Activated effector memory CD4-positive, alpha-beta T cell treated with anti-CD3 and anti-CD28 coated beads, Interleukin-2, amount 50 U/mL, for 16 hours (primary cell): ENCODE data around the gene EIF3F.
"Not testable (repeated sequence)": the region's sequence is repeated elsewhere in the genome, so short reads cannot be mapped to it uniquely, and the experiment has no call there.

ENCODE experiments used
- DNase-seq: peaks from one replicate; pipeline ENCODE4 v3.0.0-alpha.2; 2020

The EIF3F gene, protein sequence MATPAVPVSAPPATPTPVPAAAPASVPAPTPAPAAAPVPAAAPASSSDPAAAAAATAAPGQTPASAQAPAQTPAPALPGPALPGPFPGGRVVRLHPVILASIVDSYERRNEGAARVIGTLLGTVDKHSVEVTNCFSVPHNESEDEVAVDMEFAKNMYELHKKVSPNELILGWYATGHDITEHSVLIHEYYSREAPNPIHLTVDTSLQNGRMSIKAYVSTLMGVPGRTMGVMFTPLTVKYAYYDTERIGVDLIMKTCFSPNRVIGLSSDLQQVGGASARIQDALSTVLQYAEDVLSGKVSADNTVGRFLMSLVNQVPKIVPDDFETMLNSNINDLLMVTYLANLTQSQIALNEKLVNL

DNA sequence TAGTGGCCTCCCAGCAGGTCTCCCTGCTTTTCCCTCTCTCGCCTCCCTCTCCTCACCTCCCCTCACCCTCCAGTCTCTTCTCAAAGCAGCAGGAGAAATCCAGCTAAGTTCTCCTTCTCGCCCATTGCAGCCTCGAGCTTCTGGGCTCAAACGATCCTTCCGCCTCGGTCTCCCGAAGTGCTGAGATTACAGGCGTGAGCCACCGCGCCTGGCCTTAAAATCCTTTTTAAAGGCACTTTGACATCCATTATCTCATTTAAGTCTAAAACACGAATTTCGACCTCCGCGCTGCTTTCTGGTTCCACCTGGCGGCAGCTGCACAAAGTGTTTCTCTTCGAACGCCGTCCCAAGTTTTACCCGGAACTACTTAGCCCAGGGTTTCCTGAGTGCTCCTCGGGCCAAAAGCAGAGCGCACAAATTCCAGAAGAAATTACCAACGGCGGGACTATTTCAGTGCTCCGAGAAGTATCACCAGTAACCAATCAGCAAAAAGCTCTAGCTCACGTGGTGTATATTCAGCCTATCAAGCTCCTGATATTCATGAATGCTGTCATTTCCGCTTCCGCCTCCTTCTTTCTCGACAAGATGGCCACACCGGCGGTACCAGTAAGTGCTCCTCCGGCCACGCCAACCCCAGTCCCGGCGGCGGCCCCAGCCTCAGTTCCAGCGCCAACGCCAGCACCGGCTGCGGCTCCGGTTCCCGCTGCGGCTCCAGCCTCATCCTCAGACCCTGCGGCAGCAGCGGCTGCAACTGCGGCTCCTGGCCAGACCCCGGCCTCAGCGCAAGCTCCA lies at the start of gene EIF3F:
TSS of gene EIF3F (plus strand) at position 570 of the 792 bp plus-strand sequence. CDS start at position 586, 16 bp downstream.
- DNase-seq = peak; percentile 95

DNA sequence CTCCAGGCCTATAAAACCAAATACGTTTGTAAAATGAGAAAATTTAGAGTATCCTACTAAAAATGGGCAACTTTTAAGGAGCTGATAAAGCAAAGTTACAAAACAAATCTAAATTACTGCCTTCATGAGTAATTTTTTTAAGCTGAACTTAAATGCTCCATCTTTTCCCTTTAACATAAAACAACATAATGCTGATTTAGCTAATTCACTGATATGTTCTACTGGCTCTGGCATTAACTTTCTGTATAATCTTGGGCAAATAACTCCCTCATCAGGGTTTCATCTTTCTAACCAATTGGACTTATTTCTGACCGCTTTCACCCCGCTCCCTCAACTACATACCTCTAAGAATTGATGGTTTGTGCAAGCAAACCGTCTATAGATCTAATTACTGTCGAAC lies 46.0 kb upstream of the EIF3F start:
- no peak for DNase-seq

DNA sequence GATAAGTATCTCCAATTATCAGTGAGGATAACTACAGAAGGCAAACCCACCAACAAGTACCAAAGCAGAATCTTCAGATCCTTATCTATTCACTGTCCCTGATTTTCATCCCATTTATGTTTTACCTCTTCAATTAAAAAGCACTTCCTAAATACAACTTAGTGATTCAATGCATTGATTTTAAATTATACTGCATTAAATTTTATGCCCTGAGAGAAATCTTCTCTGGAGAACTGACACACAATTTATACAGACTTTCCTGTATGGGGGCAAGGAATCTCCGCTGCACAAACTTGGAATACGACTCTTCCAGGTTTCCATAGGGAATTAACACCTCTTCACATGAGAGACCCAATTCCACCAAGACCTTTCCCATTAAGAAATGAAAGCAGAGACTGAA lies 45.5 kb upstream of the EIF3F start, which contains the start of gene OR10A3:
TSS of gene OR10A3 (minus strand) at position 101 of the 400 bp plus-strand sequence. CDS start 2,188 bp downstream, outside the sequence.
- DNase-seq = no peak

DNA sequence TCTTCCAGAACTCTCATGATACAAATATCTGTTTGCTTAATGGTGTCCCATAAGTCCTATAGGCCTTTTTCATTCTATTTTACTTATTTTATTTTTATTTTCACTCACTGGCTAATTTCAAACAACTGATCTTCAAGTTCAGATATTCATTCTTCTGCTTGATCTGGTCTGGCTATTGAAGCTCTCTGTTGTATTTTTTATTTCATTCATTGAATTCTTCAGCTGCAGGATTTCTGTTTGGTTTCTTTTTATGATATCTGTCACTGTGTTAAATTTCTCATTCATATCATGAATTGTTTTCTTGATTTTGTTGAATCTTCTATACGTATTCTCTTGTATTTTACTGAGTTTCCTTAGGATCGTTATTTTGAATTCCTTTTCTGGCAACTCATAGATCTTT lies 43.0 kb upstream of the EIF3F start:
- DNase-seq = no peak

DNA sequence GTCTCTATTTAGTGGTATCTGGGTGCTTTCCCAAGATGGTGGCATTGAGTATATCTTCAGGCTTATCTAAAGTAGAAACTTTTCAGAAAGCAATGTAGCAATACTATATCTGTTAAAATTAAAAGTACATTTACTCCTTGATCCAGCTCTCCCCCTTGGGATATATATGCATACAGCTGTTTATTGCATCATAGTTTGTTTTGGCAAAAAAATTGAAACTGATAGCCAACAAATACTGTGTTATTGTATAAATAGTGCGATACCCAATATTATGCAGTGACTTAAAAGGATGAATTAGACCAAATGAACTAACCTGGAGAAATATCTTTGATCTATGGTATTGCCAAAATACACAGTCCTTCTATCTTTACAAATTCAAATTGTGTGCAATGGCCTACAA lies 37.2 kb upstream of the EIF3F start:
- no peak for DNase-seq

DNA sequence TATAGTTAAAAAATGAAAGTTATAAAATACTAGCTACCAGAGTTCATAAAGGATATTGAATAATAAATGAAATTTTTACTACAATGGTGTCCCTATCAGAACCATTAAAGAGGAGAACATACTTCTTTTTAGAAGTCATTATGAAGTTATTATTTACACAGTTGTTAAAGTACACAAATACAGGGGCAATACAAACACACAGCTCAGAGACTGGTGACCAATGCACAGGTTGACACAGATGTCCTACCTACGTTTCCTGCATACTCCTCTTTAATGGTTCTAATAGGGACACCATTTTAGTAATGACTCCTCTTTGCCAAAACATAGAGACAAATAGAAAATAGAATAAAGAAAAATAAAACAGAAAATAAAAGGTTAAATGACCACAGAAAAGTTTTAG lies 31.9 kb upstream of the EIF3F start:
- DNase-seq = no peak

DNA sequence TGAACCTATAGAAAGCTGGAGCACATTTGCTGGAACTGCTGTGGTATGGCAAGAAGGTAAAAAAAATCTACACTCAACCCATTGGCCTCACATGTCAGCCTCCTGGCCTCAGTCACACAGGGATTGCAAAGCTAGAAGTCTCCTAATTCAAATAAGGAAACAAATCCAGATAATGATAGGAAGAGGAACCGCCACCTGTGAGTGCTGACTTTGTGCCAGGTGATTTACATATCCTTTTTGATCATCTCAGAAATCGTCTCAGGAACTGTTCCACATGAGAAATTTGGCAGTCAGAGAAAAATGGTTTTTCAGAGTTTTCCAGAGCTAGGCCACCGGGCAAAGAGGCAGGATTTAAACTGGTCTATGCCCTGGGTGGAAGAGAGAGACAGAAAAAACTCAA lies 22.9 kb upstream of the EIF3F start:
- DNase-seq = no peak

DNA sequence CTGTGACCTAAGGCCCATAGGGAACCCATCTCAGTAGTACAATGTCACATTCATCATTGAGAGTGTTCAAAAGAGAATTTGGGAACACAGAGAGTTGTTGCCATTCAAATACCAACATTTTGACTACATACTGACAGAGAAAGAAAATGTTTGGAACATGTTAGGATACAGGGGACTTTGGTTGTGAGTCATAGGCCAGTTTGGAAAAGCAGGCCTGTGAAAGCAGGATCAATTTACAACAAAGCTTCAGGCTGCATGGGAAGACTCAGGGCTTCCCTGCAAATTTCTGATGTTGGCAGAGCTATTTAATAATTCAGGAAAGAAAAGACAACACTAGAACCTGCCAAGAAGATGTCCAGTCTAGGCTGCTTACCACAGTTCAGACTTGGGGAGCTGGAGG lies 22.3 kb upstream of the EIF3F start:
- DNase-seq = no peak

DNA sequence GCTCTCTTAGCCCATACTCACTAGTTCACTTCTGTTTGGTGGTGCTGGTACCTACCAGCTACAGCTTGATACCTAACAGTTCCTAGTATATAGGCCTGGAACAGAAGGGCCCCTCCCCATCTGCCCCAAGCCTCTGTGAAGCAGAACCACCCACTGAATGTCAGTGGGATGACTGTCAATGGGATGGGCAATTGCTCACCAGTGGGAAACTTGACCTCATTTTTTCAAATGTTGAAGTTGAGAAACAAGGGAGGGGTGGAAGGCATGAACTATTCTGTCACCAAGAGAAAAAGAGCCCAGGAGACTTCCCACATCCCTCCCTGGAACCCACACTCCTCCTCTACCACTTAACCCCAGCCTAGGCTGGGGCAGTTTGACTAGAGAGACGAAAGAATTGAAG lies 21.8 kb upstream of the EIF3F start, which contains the start of gene NLRP10:
TSS of gene NLRP10 (minus strand) at position 62 of the 400 bp plus-strand sequence. CDS start 1,952 bp downstream, outside the sequence.
- no peak for DNase-seq

DNA sequence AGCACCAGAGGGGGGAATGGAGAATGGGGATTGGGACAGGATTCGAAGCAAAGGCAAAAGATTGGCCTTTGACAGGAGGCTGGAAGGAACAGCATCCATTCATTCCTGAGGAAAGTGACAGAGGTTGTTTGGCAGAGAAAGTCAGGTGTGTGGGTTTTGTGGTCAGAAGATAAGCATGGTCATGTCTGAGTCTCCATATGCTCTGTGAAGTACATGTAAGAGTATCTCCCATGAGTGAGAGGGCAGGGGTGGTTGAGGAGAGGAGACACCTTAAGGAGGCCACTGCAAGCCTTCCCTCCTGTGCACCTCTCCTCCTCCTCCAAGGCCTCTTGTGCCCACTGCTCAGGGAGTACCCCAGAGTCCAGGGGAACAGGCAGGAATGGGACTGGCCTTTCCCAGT lies 20.0 kb upstream of the EIF3F start:
- no peak for DNase-seq

DNA sequence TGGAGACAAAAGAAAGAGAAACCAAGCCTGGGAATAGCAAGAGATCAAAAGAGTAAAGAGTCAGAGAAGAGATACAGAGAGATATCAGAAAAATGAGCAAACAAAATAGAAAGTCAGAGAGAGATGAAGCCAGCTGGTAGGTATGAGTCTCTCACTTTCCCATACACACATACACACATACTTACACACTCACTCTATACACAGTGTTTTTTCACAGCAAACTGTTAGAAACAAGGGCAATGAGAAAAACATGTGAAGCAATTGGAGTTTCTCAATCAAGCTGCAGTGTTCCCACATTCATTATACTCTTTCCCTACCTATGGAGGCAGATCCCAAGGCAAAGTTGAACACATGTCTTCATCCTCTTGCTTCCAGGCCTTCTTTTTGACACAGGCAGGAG lies 19.3 kb upstream of the EIF3F start:
- DNase-seq = no peak

DNA sequence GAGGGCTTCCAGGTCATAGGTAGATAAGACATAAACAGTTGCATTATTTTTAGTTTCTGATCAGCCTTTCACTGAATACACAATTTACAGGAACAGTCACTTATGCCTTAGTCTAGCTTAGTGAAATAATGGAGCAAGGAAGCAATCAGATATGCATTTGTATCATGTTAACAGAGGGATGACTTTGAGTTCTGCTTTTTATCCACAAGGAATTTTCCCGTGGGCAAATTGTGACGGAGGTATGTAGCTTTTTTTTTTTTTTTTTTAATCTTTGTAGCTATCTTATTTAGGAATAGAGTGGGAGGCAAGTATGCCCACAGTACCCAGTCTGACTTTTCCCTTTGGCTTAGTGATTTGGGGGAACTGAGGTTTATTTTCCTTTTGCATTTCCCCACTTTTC lies 18.5 kb upstream of the EIF3F start:
- DNase-seq = no peak

DNA sequence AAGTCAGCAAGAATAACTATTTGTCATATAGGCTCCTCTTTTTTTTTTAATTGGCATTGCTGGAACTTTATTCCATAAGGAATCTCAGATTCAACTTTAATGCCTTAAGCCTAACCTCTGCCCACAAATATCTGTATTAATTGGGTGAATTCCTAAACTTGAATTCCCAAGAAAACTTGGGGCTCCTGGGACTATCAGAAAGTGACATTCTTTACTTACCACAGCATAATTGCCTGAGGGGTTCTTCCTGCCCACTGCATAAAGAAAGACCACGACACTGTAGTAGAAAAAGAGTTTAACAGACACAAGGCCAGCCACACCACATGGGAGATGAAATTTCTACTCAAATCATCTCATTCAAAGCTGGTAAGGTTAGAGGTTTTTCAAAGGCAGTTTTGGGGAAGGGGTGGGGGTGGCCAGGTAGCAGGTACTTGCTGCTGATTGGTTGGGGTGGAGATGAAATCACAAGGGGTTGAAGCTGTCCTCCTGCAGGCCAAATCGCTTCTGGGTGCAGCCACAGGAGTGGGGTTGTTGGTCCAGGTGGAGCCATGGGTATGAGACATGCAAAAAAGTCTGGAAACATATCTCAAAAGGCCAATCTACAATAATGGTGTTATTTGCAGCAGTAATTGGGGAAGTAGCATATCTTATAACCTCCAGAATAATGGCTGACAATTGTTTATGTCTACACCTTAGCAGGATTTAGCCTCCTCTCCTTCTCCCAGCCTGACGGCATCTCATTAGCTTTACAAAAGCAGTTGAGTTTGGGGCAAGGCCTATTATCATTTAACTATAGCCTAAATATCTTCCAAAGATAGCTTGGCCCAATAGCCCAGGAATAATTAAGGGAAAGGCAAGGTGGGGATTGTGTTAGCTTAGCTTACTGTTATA lies 17.1 kb upstream of the EIF3F start:
- DNase-seq = no peak

DNA sequence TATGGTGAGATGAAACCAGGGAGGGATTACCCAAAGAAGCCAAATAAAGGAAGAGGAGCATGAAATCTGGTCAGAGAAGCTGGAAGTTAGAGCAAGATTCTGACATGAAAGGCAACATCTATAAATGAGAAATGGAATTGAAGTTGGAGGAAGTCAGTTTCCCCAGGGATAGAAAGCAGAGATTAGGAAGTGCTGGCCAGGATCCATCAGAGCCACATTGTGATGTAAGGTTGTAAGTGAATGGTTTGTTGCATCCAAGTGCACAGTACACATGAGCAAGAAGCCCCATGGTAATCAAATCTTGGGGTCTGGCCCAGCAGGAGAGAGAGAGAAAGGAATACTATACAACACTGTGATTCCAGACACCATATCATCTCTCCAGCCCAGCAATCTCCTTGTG lies 15.3 kb upstream of the EIF3F start:
- no peak for DNase-seq

DNA sequence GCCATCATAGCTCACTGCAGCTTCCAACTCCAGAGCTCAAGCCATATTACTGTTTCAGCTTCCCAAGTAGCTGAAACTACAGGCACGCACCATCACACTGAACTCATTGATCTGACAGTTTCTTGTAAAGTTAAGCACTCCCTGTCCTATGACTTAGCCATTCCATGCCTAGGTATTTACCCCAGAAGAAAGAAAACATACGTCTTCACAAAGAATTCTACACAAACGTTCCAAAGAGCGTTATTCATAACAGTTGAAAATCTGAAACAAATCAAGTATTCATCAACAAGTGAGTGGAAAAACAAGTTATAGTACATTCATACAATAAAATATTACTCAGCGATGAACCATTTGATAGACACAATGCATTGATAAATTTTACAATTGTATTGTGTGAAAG lies 14.1 kb upstream of the EIF3F start:
- DNase-seq = no peak

DNA sequence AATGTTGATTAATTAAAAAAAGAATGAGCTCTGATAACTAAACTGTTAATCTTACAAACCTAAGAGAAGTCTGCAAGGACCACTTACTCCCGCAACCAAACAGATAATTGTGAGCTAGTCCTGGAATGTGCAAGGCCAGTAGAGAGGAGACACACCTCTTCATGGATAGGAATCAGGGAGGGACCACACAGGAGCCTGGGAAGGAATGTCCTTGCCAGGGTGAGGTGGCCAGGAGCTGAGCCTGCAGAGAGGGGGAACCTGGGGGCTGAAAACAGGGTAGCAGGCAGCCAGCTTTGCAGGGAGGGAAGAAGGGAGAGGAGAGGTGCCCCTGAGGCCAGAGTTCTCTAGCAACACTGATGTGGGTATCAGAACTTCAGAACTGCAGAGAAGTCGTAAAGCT lies 12.5 kb upstream of the EIF3F start:
- DNase-seq = no peak

DNA sequence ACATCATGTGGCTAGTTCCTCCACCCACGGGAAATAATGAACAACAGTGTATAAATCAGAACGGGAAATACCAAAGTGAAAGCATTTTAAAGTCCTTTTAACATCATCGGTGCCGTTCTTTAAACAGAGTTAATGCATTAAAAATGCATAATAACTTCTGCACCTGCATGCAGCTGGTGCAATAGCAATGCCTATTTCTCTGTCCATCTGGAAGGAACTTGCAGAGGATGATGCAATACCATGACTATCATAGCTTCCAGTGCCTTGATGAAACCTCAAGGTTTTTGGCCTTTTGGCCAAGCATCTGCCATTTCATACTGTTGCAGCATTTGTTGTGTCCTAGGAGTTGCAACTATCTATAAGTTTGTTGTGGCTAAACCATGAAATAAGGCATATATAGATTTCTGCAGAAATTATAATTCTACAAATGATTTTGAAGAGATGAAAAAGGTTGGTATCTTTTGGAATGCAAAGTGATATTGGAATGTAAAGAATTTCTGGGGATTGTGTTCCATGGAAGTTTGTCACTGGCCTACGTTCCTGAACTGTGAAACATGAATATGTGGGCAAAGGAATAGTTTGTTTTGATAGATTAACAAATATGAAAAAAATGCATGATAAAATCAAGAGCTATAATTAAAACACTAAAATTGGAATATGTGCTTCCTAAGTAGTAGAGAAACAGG lies 9.8 kb upstream of the EIF3F start:
- DNase-seq = no peak

DNA sequence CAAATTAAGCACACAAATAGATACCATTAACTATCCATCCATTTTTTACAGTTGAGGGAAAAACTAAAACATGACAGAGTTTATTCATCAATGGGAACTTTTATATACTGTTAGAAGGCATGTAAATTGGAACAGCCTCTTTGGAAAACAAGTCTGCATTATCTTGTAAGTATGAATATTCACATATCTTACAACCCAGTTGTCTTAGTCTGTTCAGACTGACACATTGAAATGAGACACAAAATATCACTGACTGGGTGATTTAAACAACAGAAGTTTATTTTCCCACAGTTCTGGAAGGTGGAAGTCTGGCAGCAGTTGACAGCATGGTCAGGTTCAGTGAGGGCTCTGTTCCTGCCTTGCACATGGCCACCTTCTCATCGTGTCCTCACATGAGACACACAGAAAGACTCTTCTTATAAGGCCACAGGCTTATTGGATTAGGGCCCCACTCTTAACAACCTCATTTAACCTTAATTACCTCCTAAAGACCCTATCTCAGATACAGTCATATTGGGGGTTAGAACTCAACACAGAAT lies 5.4 kb upstream of the EIF3F start:
- DNase-seq = no peak

DNA sequence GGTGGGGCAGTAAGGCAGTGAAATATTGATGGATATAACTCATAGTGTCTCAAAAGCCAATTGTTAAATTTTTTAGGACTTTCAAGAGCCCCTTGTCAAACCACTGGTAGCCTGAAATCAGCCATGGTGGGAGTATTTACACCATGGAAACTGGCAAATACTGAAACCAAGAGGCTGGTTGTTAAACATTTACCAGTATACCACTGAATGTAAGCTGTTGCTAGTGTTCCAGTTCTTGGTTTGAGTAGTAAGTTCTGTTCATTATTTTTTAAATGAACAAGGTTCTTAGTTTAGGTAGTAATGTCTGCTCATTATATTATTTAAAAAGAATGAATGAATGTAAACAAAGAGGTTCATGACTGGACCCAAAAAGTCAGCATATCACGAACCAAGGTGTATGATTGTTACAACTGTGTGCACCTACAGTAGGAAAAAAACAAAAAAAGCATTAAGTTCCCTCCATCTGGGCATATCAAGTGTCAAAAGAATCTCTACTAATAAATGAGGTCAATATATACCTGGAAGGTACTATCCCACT lies 4.5 kb upstream of the EIF3F start:
- DNase-seq = no peak

DNA sequence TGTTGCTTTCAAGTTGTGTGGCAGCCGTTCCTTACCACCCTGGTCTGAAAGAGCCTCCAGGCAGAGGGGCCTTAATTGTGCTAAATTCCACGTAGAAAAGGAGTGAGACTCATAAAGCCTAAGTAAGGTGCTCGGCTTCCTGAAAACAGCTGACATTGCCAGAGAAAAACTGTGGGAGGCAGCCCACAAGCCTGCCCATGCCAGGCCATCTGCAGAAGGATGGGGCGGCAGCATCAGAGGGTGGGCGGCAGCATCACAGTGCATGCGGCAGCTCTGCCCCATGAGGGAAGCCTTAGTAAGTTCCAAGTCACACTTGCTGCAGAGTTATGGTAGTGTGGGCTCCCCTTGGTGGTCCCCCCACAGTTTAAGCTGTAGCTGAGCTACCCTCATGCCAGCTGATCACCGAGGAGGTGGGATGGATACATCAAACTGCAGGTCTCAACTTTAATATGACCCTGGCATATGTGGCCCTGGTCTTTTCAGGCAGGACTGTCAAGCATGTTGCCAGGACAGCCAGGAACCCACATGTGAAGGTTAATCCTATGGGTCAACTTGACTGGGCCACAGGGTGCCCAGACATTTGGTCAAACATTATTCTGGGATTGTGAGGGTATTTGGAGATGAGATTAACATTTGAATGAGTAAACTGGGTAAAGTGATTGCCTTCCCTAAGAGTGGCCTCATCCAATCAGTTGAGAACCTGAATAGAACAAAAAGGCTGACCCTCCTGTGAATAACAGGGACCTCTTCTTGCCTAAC lies 3.1 kb upstream of the EIF3F start:
- no peak for DNase-seq

DNA sequence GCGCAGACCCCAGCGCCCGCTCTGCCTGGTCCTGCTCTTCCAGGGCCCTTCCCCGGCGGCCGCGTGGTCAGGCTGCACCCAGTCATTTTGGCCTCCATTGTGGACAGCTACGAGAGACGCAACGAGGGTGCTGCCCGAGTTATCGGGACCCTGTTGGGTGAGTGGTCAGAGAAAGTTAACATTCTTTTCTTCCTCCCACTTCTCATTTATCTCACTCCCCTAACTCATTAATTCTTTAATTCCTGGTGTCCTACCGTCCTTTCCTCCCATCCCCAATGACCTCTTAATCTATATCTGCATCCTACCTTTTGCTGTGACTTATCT lies 385 bp downstream of the EIF3F start:
- DNase-seq = not testable (repeated sequence)
